ENCODE results near the gene PLD6. TPM values are rescaled to one million over a fixed set of nuclear protein-coding genes. Genes with fewer than 3 reads are reported as not detected.

PLD6 gene
- total RNA-seq, 1 experiment from 2014 or later = 0.09 TPM

- H3T11ph ChIP-seq (ENCODE audit: low read length) = no peak overlapping the region
- no CpG with 5 or more reads among the region's 12 CpGs for WGBS (ENCODE audit: extremely low coverage, insufficient read length, low lambda C conversion rate)
- H3K18ac ChIP-seq (ENCODE audit: insufficient read length, low read depth, low read length) = no peak overlapping the region
- no peaks in the 10 kb centered on the region for H3K79me1 ChIP-seq (ENCODE audit: insufficient read depth, low read depth, low read length, poor library complexity, severe bottlenecking)
- no peak overlapping the region for H2BK12ac ChIP-seq (ENCODE audit: insufficient read length, low read depth, low read length)
- no peak overlapping the region for H2BK120ac ChIP-seq (ENCODE audit: low read depth, low read length, poor library complexity, severe bottlenecking)
- H4K91ac ChIP-seq (ENCODE audit: insufficient read length, low read depth, low read length) = no peak overlapping the region
- no peak overlapping the region for H3K4me2 ChIP-seq (ENCODE audit: insufficient read depth, insufficient read length, low read length)
- H3K9me3 ChIP-seq (ENCODE audit: control insufficient read depth, low read depth, low read length) = no peaks in the 10 kb centered on the region
- Mint-ChIP-seq H3K36me3 (ENCODE audit: insufficient read depth in 1 of 3, low read depth in 3 of 3) (peaks cover 29 to 78% (median 64%) of the 10 kb centered on the region in 3 experiments; a peak in 6 of 7 replicates), H3K27me3 (ENCODE audit: low read depth) (no peaks in the 10 kb centered on the region), H3K9me3 (no peaks in the 10 kb centered on the region), H3K27ac (no peak overlapping the region), H3K4me3 (no peak overlapping the region), H3K4me1 (peaks cover 2 to 10% of the 10 kb centered on the region in 2 experiments; a peak in 2 of 4 replicates)
- no peak overlapping the region for H3K23ac ChIP-seq (ENCODE audit: insufficient read length, low read depth, low read length)
- H2BK15ac ChIP-seq (ENCODE audit: low read depth, low read length) = no peak overlapping the region
- no peak overlapping the region for H3K14ac ChIP-seq (ENCODE audit: insufficient read depth, low read length)
- no peaks in the 10 kb centered on the region for H4K20me1 ChIP-seq (ENCODE audit: control insufficient read depth, insufficient read depth, insufficient read length)
- no peak overlapping the region for H2AK5ac ChIP-seq (ENCODE audit: insufficient read length, low read length)
- no peaks in the 10 kb centered on the region for H3K4me1 ChIP-seq (ENCODE audit: insufficient read depth, low read length)
- no peak overlapping the region for H3K9ac ChIP-seq (ENCODE audit: extremely low read depth, insufficient read length, low read length)
- H3K27me3 ChIP-seq (ENCODE audit: insufficient read depth, low read length) = no peaks in the 10 kb centered on the region
- no peak overlapping the region for H3K27ac ChIP-seq (ENCODE audit: insufficient read length, low read depth, low read length)
- no peak overlapping the region for H2BK20ac ChIP-seq (ENCODE audit: low read depth, low read length, poor library complexity, severe bottlenecking)
- no peak overlapping the region for H2BK5ac ChIP-seq (ENCODE audit: insufficient read length, low read length)
- no peak overlapping the region for H4K5ac ChIP-seq (ENCODE audit: insufficient read length, low read depth, low read length)
- no peaks in the 10 kb centered on the region for H3K23me2 ChIP-seq (ENCODE audit: insufficient read length, low read depth, low read length, poor library complexity, severe bottlenecking)
- H3K56ac ChIP-seq (ENCODE audit: insufficient read length, low read depth, low read length) = no peak overlapping the region
- no peak for DNase-seq
- TF ChIP-seq, protein P1, sequence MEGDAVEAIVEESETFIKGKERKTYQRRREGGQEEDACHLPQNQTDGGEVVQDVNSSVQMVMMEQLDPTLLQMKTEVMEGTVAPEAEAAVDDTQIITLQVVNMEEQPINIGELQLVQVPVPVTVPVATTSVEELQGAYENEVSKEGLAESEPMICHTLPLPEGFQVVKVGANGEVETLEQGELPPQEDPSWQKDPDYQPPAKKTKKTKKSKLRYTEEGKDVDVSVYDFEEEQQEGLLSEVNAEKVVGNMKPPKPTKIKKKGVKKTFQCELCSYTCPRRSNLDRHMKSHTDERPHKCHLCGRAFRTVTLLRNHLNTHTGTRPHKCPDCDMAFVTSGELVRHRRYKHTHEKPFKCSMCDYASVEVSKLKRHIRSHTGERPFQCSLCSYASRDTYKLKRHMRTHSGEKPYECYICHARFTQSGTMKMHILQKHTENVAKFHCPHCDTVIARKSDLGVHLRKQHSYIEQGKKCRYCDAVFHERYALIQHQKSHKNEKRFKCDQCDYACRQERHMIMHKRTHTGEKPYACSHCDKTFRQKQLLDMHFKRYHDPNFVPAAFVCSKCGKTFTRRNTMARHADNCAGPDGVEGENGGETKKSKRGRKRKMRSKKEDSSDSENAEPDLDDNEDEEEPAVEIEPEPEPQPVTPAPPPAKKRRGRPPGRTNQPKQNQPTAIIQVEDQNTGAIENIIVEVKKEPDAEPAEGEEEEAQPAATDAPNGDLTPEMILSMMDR (conservative IDR thresholded peaks at IDR 0.05) = no peak
- no peak overlapping the region for H2AFZ ChIP-seq (ENCODE audit: low read length)
- H3K79me2 ChIP-seq (ENCODE audit: insufficient read depth, low read length) = no peaks in the 10 kb centered on the region
- H3K4ac ChIP-seq (ENCODE audit: low read depth, low read length) = no peak overlapping the region
- no peak overlapping the region for H4K8ac ChIP-seq (replicated peaks; ENCODE audit: insufficient read length, low read depth, low read length)
These were observed 29.8 kb downstream of the PLD6 start for GRCh38 chr17:17176341-17176740.

Measured in H9 (cell line).